Activated CD4-positive, alpha-beta T cell treated with anti-CD3 and anti-CD28 coated beads for 1 hour (primary cell): ENCODE measurements around the gene RBPJ.

Source experiments
- DNase-seq: peaks from one replicate; pipeline ENCODE4 v3.0.0-alpha.2; 2020

Gene RBPJ

GRCh38 chr4:26463386-26463785 lies 142.6 kb downstream of the RBPJ start:
- DNase-seq: no peak

GRCh38 chr4:26464420-26465095 lies 143.7 kb downstream of the RBPJ start:
- DNase-seq: no peak

- DNase-seq: no peak
Measured at GRCh38 chr4:26466578-26467270, 145.9 kb downstream of the RBPJ start.

GRCh38 chr4:26467724-26468123 lies 146.9 kb downstream of the RBPJ start:
- DNase-seq: no peak

GRCh38 chr4:26468283-26468949 lies 147.6 kb downstream of the RBPJ start:
- no peak for DNase-seq

GRCh38 chr4:26468977-26469376 lies 148.2 kb downstream of the RBPJ start:
- DNase-seq: no peak

GRCh38 chr4:26471890-26472289 lies 151.1 kb downstream of the RBPJ start:
- no peak for DNase-seq

GRCh38 chr4:26473893-26474292 lies 153.1 kb downstream of the RBPJ start:
- DNase-seq: no peak

GRCh38 chr4:26474551-26474950 lies 153.7 kb downstream of the RBPJ start:
- DNase-seq: no peak

- DNase-seq: no peak
Measured at GRCh38 chr4:26475716-26476115, 154.9 kb downstream of the RBPJ start.

- no peak for DNase-seq
Measured at GRCh38 chr4:26476545-26476944, 155.7 kb downstream of the RBPJ start.

- DNase-seq: no peak
Measured at GRCh38 chr4:26478330-26478729, 157.5 kb downstream of the RBPJ start.

GRCh38 chr4:26482508-26483462 lies 162.0 kb downstream of the RBPJ start:
- DNase-seq: no peak

- no peak for DNase-seq
Measured at GRCh38 chr4:26484032-26484515, 163.3 kb downstream of the RBPJ start.

- DNase-seq: no peak
Measured at GRCh38 chr4:26484516-26484915, 163.7 kb downstream of the RBPJ start.
